ENCODE measurements around the gene LYSMD3.

Gene LYSMD3

DNA sequence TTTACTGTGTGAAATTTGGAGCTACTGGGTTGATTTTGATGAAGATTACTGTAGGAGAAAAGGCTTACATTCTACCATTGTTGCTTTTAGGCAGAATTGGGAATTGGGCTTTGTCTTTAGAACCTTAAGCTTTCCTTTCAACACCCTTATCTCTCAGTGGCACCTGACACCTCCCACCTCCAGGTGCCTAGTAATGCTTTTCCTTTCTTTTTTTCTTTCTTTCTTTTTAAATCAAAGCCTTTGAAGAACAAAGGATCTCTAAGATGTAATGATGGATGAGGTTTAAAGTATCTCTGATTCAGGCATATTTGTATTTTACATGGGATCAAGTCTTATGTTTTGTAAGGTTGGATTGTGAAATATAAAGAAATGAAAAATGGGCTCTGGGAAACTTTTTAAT, 26.3 kb upstream of the LYSMD3 start:
- no peaks in the 10 kb centered on the region for H3K9me3 ChIP-seq (ENCODE audit: control insufficient read depth, insufficient read depth, low read length)
- no peaks in the 10 kb centered on the region for H3K36me3 ChIP-seq (ENCODE audit: insufficient read depth, low read length)
- no peak overlapping the region for H3K9ac ChIP-seq (ENCODE audit: low read depth, low read length)
- H3K4me1 ChIP-seq (ENCODE audit: insufficient read depth, low read length) = peaks cover 31% of the 10 kb centered on the region

DNA sequence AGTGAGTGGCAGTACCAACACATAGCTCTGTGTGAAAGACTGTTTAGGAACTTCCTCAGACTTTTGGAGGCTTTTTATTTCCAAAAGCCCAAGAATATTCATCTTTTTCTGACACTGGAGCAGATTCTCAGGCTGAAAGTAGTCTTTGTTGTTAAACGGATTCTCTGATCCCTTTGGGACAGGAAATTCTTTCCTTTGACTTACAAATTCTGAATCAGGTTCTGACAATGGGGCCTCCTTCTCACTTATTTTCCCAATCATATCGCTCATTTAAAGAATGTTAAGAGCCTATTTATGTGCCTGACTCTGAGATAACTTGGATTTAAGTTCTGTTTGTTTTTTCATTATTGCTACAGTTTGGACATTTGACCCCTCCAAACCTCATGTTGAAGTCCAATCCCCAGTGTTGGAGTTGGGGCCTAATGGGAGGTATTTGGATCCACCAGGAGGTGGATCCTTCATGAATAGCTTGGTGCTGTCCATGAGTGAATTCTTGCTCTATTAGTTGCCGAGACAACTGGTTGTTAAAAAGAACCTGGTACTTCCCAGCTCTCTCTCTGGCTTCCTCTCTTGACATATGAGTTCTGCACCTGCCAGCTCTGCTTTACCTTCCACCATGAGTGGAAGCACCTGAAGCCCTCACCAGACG, 25.1 kb upstream of the LYSMD3 start:
- no peak overlapping the region for H3K9ac ChIP-seq (ENCODE audit: low read depth, low read length)
- peaks cover 31% of the 10 kb centered on the region for H3K4me1 ChIP-seq (ENCODE audit: insufficient read depth, low read length)
- H3K36me3 ChIP-seq (ENCODE audit: insufficient read depth, low read length) = no peaks in the 10 kb centered on the region
- no peaks in the 10 kb centered on the region for H3K9me3 ChIP-seq (ENCODE audit: control insufficient read depth, insufficient read depth, low read length)

DNA sequence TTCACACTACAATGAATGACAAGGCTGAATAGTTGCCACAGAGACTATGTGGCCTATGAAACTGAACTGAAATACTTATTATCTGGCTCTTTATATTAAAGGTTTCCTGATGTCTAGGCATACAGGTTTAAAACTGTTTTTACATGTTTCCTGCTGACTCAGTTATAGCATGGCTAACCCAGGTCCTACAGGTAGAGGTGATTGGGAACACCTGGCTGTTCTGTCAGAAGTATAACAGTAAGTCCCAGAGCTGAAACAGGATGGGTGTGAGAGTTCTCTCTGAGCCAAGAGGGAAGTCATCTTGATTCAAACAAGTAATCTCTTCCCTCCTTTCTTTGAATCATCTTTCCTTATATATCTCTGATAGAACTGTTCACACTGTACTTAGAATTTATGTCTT, 24.3 kb upstream of the LYSMD3 start:
- H3K4me1 ChIP-seq (ENCODE audit: insufficient read depth, low read length) = peaks cover 31% of the 10 kb centered on the region
- H3K9ac ChIP-seq (ENCODE audit: low read depth, low read length) = no peak overlapping the region
- H3K9me3 ChIP-seq (ENCODE audit: control insufficient read depth, insufficient read depth, low read length) = no peaks in the 10 kb centered on the region
- no peaks in the 10 kb centered on the region for H3K36me3 ChIP-seq (ENCODE audit: insufficient read depth, low read length)

DNA sequence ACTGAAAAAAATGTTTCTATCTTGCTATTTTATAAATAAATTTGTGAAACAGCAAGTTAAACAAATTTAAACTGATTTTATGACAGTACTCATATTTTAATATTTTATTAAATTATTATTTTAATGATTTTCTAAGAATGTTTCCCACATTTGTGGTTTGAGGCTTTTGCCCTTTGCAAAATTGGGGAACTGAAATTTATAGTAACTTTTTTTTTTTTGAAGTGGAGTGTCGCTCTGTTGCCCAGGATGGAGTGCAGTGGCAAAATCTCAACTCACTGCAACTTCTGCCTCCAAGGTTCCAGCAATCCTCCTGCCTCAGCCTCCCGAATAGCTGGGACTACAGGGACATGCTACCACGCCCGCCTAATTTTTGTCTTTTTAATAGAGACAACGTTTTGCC, 22.0 kb upstream of the LYSMD3 start:
- Histone ChIP-seq H3K4me1 (ENCODE audit: insufficient read depth, low read length) (peaks cover 24% of the 10 kb centered on the region), H3K36me3 (ENCODE audit: insufficient read depth, low read length) (no peaks in the 10 kb centered on the region)

DNA sequence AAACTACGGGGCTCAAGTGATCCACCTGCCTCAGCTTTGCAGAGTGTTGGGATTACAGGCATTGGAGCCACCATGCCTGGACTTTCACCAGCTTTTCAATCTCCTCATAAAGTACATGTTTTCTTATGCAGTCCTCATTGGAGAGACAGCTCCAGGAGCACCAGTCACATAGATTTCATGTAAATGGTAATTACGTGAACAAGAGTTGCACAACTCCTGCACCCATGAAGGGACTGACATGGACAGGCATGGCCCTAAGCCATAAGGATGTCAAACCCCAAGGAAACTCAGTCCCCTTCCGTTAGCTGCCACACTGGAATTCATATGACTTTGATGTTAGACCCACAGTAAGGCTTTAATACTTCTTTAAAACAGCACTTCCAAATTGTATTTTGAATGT, 21.6 kb upstream of the LYSMD3 start:
- no peak overlapping the region for H3K9ac ChIP-seq (ENCODE audit: low read depth, low read length)
- no peaks in the 10 kb centered on the region for H3K36me3 ChIP-seq (ENCODE audit: insufficient read depth, low read length)
- H3K9me3 ChIP-seq (ENCODE audit: control insufficient read depth, insufficient read depth, low read length) = no peaks in the 10 kb centered on the region
- peaks cover 22% of the 10 kb centered on the region for H3K4me1 ChIP-seq (ENCODE audit: insufficient read depth, low read length)

More for the DNA sequence above, 22.0 kb upstream of the LYSMD3 start:
- H3K9ac ChIP-seq (ENCODE audit: low read depth, low read length) = no peak overlapping the region
- H3K9me3 ChIP-seq (ENCODE audit: control insufficient read depth, insufficient read depth, low read length) = no peaks in the 10 kb centered on the region

DNA sequence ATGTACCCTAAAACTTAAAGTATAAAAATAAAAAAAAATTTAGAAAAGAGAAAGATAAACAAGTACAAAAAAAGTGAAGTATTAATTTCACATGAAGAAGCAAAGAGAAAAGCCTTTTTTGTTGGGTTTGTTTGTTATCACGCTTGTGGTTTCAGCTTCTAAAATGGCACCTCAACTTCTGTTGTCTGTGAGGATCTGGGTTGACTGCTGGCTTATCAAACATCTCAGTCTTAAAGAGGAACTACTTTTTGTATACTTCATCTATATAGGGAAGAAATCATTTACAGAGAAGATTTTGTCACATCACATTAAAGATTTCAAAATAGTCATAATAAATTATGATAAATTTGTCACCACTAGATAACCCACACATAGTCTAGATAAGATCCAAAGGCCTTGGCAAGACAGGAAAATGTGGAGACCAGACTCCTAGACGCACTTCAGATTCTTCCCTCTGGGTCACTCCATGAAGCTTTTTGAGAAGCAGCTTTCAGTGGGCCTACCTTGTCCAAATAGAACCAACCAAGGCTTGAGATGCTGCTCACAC, 20.4 kb upstream of the LYSMD3 start:
- Histone ChIP-seq H3K9me3 (ENCODE audit: control insufficient read depth, insufficient read depth, low read length) (no peaks in the 10 kb centered on the region), H3K4me1 (ENCODE audit: insufficient read depth, low read length) (peaks cover 13% of the 10 kb centered on the region), H3K36me3 (ENCODE audit: insufficient read depth, low read length) (no peaks in the 10 kb centered on the region), H3K9ac (ENCODE audit: low read depth, low read length) (no peak overlapping the region)

DNA sequence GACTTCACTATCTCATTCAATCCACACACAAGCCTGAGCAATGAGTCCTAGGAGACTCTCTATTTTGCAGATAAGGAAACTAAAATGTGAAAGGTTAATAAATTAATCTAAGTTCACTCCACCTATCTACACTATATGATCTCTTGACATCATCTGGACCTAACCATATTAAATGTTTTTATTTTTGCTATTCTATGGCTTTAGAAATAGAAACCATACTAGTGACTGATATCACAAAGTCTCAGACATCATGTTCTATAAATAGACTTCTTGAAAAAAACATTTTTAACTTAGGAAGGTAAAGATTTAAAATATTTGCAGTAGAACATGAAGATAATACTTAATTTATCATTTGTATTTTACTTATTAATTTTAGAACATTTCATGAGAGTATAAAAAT, 19.8 kb upstream of the LYSMD3 start:
- H3K4me1 ChIP-seq (ENCODE audit: insufficient read depth, low read length) = peaks cover 11% of the 10 kb centered on the region
- H3K9ac ChIP-seq (ENCODE audit: low read depth, low read length) = no peak overlapping the region
- H3K36me3 ChIP-seq (ENCODE audit: insufficient read depth, low read length) = no peaks in the 10 kb centered on the region
- no peaks in the 10 kb centered on the region for H3K9me3 ChIP-seq (ENCODE audit: control insufficient read depth, insufficient read depth, low read length)

DNA sequence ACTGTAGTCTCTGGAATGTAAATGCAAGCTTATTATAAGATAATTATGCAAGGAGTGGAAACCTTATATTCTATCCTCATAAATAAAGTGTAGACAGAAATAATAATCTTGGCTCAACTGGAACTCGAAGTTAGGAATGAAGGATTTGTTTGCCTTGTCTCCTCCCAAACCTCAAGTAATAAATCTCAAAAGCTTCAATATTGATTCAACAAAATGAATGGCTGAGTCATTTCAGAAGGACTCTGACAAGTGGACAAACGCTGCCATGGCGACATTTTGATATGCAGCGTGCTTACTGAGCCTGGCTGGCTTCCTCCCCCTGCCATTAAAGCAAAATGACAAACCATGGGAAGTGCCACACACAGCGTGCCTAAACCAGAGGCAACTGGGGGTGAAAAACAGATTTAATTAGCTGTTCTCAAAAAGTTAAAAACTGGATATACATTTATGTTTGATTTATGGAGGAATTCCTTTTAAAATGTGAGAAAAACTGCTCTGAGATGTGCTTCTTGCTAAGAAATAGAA, 18.7 kb upstream of the LYSMD3 start:
- Histone ChIP-seq H3K9ac (ENCODE audit: low read depth, low read length) (no peak overlapping the region), H3K36me3 (ENCODE audit: insufficient read depth, low read length) (no peaks in the 10 kb centered on the region), H3K9me3 (ENCODE audit: control insufficient read depth, insufficient read depth, low read length) (no peaks in the 10 kb centered on the region), H3K4me1 (ENCODE audit: insufficient read depth, low read length) (peaks cover 11% of the 10 kb centered on the region; the same call in 1 of the 2 replicates)

DNA sequence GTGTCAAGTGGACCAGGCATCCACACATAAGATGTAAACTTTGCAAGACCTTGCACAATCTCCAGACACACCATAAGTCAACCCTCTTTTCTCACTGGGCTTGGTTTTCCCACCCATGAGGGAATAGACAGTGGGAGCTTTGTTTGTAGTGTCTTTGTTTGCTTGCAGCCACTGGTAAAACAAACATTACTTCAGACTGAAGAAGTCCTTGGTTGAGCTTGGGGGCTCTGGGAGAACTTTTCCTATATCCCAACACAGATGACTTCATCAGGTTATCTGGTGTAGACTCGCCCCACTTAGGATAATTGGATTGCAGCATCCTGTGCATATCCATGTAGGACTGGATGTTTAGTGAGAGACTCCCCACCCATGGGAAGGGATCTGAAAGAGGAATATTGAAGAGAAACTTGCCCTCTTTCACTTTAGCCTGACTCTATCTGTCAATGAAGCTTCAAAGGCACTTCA, 17.7 kb upstream of the LYSMD3 start:
- Histone ChIP-seq H3K36me3 (ENCODE audit: insufficient read depth, low read length) (no peaks in the 10 kb centered on the region), H3K9ac (ENCODE audit: low read depth, low read length) (no peak overlapping the region), H3K9me3 (ENCODE audit: control insufficient read depth, insufficient read depth, low read length) (no peaks in the 10 kb centered on the region), H3K4me1 (ENCODE audit: insufficient read depth, low read length) (peaks cover 11% of the 10 kb centered on the region; the same call in 1 of the 2 replicates)

DNA sequence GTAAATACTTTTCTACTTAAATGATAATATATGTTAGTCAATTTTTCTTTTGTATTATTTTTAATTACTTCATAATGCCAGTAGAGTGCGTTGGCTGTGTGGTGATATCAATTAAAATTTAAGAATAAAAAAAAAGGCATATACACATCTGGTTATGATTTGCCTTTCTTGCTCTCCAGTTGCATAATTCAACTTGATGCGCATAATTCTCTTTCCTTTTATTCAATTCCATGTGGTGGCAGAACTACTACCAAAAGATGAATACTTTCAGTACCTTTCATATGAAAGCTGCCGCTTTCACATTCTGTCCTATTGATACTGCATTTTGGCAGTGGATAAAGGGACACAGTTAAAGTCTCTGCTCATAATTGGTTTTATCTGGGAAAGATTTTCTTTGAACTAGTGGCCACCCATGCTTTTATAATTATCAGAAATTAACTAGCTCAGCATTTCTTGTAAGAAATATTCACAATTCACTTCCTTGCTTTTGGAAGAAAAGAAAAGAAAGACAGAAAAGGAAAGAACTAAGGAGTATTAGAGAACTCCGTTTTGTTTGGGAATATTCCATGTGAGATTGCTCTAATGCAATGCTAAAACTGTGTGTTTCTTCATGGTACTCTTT, 16.9 kb upstream of the LYSMD3 start:
- H3K9me3 ChIP-seq (ENCODE audit: control insufficient read depth, insufficient read depth, low read length) = no peaks in the 10 kb centered on the region
- H3K4me1 ChIP-seq (ENCODE audit: insufficient read depth, low read length) = peaks cover 11% of the 10 kb centered on the region; the same call in 1 of the 2 replicates
- no peaks in the 10 kb centered on the region for H3K36me3 ChIP-seq (ENCODE audit: insufficient read depth, low read length)
- no peak overlapping the region for H3K9ac ChIP-seq (ENCODE audit: low read depth, low read length)

DNA sequence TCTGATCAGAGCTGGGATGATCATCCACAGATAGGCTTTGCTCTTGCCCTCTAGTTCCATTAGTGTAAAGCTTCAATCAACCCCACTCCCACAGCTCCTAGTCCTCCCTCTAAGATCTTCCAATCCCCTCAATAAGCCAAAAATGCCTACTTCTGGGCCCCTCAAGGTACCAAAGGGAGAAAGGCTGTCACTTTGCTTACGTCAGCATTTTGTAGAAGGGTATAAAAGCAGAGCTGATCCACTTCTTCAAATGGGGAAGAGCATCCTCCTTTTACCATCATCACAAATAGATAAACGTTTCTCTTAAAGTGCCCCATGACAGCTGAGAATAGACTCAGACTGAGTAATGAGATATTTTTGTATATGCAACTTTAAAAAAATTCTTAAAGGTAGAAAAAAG, 16.1 kb upstream of the LYSMD3 start:
- no peak overlapping the region for H3K9ac ChIP-seq (ENCODE audit: low read depth, low read length)
- H3K36me3 ChIP-seq (ENCODE audit: insufficient read depth, low read length) = no peaks in the 10 kb centered on the region
- H3K4me1 ChIP-seq (ENCODE audit: insufficient read depth, low read length) = peaks cover 11% of the 10 kb centered on the region; the same call in 1 of the 2 replicates
- H3K9me3 ChIP-seq (ENCODE audit: control insufficient read depth, insufficient read depth, low read length) = no peaks in the 10 kb centered on the region

DNA sequence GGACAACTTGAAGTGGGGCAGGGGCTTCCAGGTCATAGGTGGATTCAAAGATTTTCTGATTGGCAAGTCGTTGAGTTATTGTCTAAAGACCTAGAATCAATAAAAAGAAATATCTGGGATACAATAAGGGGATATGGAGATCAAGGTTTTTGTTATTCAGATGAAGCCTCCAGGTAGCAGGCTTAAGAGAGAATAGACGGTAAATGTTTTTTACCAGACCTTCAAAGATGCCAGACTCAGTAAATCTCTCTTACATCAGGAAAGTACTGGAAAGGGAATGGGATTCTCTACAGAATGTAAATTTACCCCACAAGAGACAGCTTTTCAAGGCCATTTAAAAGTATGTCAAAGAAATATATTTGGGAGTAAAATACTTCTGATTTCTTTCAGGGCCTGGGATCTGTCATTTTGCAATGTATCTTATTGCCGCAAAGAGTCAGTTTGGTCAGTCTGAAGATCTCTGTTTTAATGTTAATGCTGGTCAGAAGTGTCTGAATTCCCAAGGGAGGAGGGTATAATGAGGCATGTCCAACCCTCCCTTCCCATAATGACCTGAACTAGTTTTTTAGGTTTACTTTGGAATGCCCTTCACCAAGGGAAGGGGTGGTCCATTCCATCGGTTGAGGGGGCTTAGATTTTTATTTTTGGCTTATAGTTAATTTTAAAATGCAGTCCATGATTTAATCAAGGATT, 13.6 kb upstream of the LYSMD3 start:
- Histone ChIP-seq H3K36me3 (ENCODE audit: insufficient read depth, low read length) (no peaks in the 10 kb centered on the region), H3K4me1 (ENCODE audit: insufficient read depth, low read length) (peaks cover 8% of the 10 kb centered on the region; the same call in 1 of the 2 replicates), H3K9ac (ENCODE audit: low read depth, low read length) (no peak overlapping the region), H3K9me3 (ENCODE audit: control insufficient read depth, insufficient read depth, low read length) (no peaks in the 10 kb centered on the region)

DNA sequence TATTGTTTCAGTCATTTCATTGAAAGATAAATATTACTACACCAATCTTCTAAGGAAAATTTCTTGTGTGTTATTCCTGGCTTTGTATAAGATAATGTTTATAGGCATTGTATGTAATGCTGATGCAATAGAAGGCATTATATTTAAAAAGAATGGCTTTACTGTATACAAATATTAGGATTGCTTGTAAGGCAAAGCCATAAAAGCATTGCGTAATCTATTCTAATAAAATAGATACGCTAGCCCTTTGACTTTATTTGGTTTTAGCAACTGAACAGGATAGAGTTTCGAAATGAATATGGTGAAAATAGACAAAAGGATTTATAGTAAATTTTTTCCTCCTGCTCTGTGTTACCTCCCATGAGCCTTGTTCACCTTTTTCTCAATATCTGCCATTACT, 5.5 kb upstream of the LYSMD3 start:
- Histone ChIP-seq H3K4me1 (ENCODE audit: insufficient read depth, low read length) (peaks cover 10% of the 10 kb centered on the region; the same call in 1 of the 2 replicates), H3K36me3 (ENCODE audit: insufficient read depth, low read length) (no peaks in the 10 kb centered on the region), H3K9ac (ENCODE audit: low read depth, low read length) (no peak overlapping the region), H3K9me3 (ENCODE audit: control insufficient read depth, insufficient read depth, low read length) (no peaks in the 10 kb centered on the region)

DNA sequence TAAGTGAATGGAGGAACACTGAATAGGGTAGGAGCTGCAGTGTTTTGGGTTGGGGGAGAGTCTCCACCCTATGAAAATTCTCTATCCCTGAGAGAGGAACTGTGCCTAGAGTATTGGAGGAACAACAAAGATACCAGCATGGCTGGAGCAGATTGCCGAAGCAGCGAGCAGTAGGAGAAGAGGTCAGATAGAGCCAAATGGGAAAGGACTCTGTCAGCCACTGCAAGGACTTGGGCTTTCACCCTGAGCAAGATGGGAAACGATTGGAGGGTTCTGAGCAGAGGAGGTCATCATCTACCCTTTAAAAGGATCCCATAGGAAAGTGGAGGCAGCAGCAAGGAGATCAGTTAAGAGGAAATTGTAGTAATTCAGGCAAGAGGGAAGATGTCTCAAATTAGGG, 4.4 kb upstream of the LYSMD3 start:
- Histone ChIP-seq H3K9me3 (ENCODE audit: control insufficient read depth, insufficient read depth, low read length) (no peaks in the 10 kb centered on the region), H3K36me3 (ENCODE audit: insufficient read depth, low read length) (no peaks in the 10 kb centered on the region)

More for the DNA sequence above, 4.4 kb upstream of the LYSMD3 start:
- no peak overlapping the region for H3K9ac ChIP-seq (ENCODE audit: low read depth, low read length)
- H3K4me1 ChIP-seq (ENCODE audit: insufficient read depth, low read length) = peaks cover 10% of the 10 kb centered on the region; the same call in 1 of the 2 replicates
